ENCODE results near the gene ACTL10.

ACTL10 gene

GRCh38 chr20:33635341-33635740 lies 31.4 kb upstream of the ACTL10 start:
- TF ChIP-seq POLR2AphosphoS5 (IDR thresholded peaks at IDR 0.05; ENCODE audit: low read depth, low read length) (no peak), TAF1 (IDR thresholded peaks at IDR 0.05; ENCODE audit: borderline replicate concordance, insufficient read depth, low read length) (no peak), SIN3A (IDR thresholded peaks at IDR 0.05; ENCODE audit: borderline replicate concordance, insufficient read depth, low read length) (no peak), FOXP2 (optimal IDR thresholded peaks at IDR 0.05; ENCODE audit: borderline replicate concordance, extremely low read depth, extremely low read length, insufficient read depth) (no peak), REST (IDR thresholded peaks at IDR 0.05; ENCODE audit: insufficient read depth in 1 of 2, low read depth in 2 of 2, low read length in 2 of 2) (no peak)

- TF ChIP-seq SIN3A (IDR thresholded peaks at IDR 0.05; ENCODE audit: borderline replicate concordance, insufficient read depth, low read length) (no peak), TAF1 (IDR thresholded peaks at IDR 0.05; ENCODE audit: borderline replicate concordance, insufficient read depth, low read length) (no peak), FOXP2 (optimal IDR thresholded peaks at IDR 0.05; ENCODE audit: borderline replicate concordance, extremely low read depth, extremely low read length, insufficient read depth) (no peak), POLR2AphosphoS5 (IDR thresholded peaks at IDR 0.05; ENCODE audit: low read depth, low read length) (no peak), REST (IDR thresholded peaks at IDR 0.05; ENCODE audit: insufficient read depth in 1 of 2, low read depth in 2 of 2, low read length in 2 of 2) (no peak)
Measured at GRCh38 chr20:33636776-33637175, 30.0 kb upstream of the ACTL10 start.

- no peak for TF ChIP-seq POLR2AphosphoS5 (IDR thresholded peaks at IDR 0.05; ENCODE audit: low read depth, low read length)
- TF ChIP-seq SIN3A (IDR thresholded peaks at IDR 0.05; ENCODE audit: borderline replicate concordance, insufficient read depth, low read length), result no peak
- peak; percentile 89 for TF ChIP-seq FOXP2 (optimal IDR thresholded peaks at IDR 0.05; ENCODE audit: borderline replicate concordance, extremely low read depth, extremely low read length, insufficient read depth)
- no peak for TF ChIP-seq TAF1 (IDR thresholded peaks at IDR 0.05; ENCODE audit: borderline replicate concordance, insufficient read depth, low read length)
Measured at GRCh38 chr20:33640287-33640686, 26.5 kb upstream of the ACTL10 start.

- no peak for TF ChIP-seq TAF1 (IDR thresholded peaks at IDR 0.05; ENCODE audit: borderline replicate concordance, insufficient read depth, low read length)
- TF ChIP-seq REST (IDR thresholded peaks at IDR 0.05; ENCODE audit: insufficient read depth in 1 of 2, low read depth in 2 of 2, low read length in 2 of 2), result no peak
- no peak for TF ChIP-seq FOXP2 (optimal IDR thresholded peaks at IDR 0.05; ENCODE audit: borderline replicate concordance, extremely low read depth, extremely low read length, insufficient read depth)
- TF ChIP-seq SIN3A (IDR thresholded peaks at IDR 0.05; ENCODE audit: borderline replicate concordance, insufficient read depth, low read length), result no peak
- TF ChIP-seq POLR2AphosphoS5 (IDR thresholded peaks at IDR 0.05; ENCODE audit: low read depth, low read length), result no peak
Measured at GRCh38 chr20:33644313-33645071, 22.3 kb upstream of the ACTL10 start.

GRCh38 chr20:33645072-33645358 lies 21.7 kb upstream of the ACTL10 start:
- no peak for TF ChIP-seq SIN3A (IDR thresholded peaks at IDR 0.05; ENCODE audit: borderline replicate concordance, insufficient read depth, low read length)
- no peak for TF ChIP-seq POLR2AphosphoS5 (IDR thresholded peaks at IDR 0.05; ENCODE audit: low read depth, low read length)
- no peak for TF ChIP-seq FOXP2 (optimal IDR thresholded peaks at IDR 0.05; ENCODE audit: borderline replicate concordance, extremely low read depth, extremely low read length, insufficient read depth)

- TF ChIP-seq SIN3A (IDR thresholded peaks at IDR 0.05; ENCODE audit: borderline replicate concordance, insufficient read depth, low read length) (no peak), TAF1 (IDR thresholded peaks at IDR 0.05; ENCODE audit: borderline replicate concordance, insufficient read depth, low read length) (no peak), REST (IDR thresholded peaks at IDR 0.05; ENCODE audit: insufficient read depth in 1 of 2, low read depth in 2 of 2, low read length in 2 of 2) (no peak), FOXP2 (optimal IDR thresholded peaks at IDR 0.05; ENCODE audit: borderline replicate concordance, extremely low read depth, extremely low read length, insufficient read depth) (no peak), POLR2AphosphoS5 (IDR thresholded peaks at IDR 0.05; ENCODE audit: low read depth, low read length) (no peak)
Measured at GRCh38 chr20:33645396-33645795, 21.3 kb upstream of the ACTL10 start.
